ENCODE results near the gene FOXE1. TPM values are rescaled to one million over a fixed set of nuclear protein-coding genes. Genes with fewer than 3 reads are reported as not detected.

Gene FOXE1
- total RNA-seq, 1 donor, result not detected

DNA sequence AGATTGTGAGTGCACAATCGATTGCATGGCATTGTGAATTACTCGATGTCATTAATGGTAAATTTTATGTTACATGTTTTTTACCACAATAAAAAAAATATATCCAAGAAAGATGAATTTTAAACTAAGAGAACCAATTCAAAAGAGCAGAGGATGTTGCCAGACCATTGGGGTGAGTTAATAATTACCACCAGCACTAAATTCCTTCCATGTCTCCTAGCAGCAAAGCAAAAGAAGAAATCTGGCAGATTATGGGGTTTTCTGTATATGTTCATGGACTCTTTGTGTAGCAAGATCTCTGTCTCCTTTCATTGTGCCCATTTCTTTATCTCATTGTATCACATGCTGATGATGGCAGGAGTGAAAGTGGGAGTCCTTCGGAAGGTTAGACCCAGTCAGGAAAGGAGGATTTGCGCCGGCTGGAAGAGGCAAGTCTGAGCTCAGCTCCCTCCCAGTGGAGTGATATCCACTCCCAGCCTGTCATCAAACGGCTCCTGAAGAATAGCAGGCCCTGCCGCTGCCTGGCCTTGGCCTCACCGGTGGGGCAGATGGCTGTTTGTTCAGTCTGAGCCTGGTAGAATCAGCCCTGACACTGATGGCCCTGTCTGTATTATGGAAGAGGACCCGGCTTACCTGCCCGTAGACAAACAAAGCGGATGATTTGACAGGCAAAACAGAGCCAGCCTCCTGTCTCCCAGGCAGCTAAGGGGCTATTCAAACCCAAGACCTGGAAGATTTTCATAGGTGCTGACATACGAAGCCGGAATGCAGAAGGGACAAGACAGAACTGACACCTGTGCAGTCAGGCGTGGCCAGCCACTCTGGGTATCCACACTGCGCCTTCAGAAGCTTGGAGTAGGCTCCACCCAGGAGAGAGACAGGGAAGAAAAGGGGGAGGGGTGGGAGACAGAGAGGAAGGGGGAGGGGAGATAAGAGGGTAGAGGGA lies 21.9 kb upstream of the FOXE1 start:
- Histone ChIP-seq H3K79me2 (ENCODE audit: insufficient read depth, low read length) (no peaks in the 10 kb centered on the region), H3K9me3 (ENCODE audit: low read depth, low read length) (no peaks in the 10 kb centered on the region), H3K4me3 (ENCODE audit: insufficient read depth, low read length) (no peak overlapping the region), H4K20me1 (ENCODE audit: insufficient read depth, low read length) (no peaks in the 10 kb centered on the region), H3K4me2 (ENCODE audit: insufficient read depth, low read length) (no peak overlapping the region), H3K36me3 (ENCODE audit: insufficient read depth, low read length) (no peaks in the 10 kb centered on the region), H2AFZ (ENCODE audit: low read length) (no peak overlapping the region), H3K27ac (ENCODE audit: low read depth, low read length) (no peak overlapping the region), H3K27me3 (ENCODE audit: insufficient read depth, low read length) (peaks cover 74% of the 10 kb centered on the region), H3K4me1 (ENCODE audit: insufficient read depth, low read length) (no peaks in the 10 kb centered on the region)
- TF ChIP-seq, protein P1, sequence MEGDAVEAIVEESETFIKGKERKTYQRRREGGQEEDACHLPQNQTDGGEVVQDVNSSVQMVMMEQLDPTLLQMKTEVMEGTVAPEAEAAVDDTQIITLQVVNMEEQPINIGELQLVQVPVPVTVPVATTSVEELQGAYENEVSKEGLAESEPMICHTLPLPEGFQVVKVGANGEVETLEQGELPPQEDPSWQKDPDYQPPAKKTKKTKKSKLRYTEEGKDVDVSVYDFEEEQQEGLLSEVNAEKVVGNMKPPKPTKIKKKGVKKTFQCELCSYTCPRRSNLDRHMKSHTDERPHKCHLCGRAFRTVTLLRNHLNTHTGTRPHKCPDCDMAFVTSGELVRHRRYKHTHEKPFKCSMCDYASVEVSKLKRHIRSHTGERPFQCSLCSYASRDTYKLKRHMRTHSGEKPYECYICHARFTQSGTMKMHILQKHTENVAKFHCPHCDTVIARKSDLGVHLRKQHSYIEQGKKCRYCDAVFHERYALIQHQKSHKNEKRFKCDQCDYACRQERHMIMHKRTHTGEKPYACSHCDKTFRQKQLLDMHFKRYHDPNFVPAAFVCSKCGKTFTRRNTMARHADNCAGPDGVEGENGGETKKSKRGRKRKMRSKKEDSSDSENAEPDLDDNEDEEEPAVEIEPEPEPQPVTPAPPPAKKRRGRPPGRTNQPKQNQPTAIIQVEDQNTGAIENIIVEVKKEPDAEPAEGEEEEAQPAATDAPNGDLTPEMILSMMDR (IDR thresholded peaks at IDR 0.05; ENCODE audit: extremely low read depth, low read depth, low read length), result no peak
- no peak for DNase-seq (ENCODE audit: insufficient read length, low spot score, missing footprints)

DNA sequence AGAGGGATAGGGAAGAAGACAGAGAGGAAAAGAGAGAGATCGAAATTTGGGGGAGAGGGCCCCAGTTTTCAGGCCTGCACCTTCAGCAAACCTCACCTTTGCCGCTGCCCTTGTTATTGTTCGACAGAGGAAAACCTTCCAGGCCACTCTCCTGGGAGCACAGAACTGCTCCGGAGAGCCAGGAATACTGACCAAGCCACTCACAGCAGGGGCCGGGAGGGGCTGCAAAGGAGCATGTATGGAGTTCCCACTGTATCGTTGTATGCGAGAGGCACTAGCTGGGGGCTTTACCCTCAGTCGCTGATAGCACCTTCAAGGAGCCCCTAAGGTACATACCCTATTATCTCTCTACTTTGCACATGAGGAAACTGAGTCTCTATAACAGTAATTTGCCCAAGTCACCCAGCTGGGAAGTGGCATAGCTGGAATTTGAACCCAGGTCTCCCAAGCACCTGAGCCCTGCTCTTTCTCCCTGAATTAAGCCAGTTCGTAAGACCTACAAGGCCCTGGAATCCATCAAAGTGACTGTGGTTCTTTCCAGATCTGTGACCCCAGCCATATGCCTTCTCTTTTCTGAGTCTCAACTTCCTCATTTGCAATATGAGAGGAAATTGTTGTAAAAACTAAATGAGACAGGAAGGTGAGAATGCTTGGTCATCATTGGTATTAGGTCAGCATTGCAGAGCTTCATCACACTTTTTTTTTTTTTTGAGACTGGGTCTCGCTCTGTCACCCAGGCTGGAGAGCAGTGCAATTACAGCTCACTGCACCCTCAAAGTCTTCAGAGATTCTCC lies 21.0 kb upstream of the FOXE1 start:
- no peak overlapping the region for H3K4me3 ChIP-seq (ENCODE audit: insufficient read depth, low read length)
- no peaks in the 10 kb centered on the region for H4K20me1 ChIP-seq (ENCODE audit: insufficient read depth, low read length)
- no peaks in the 10 kb centered on the region for H3K9me3 ChIP-seq (ENCODE audit: low read depth, low read length)
- peaks cover 73% of the 10 kb centered on the region for H3K27me3 ChIP-seq (ENCODE audit: insufficient read depth, low read length)
- no peaks in the 10 kb centered on the region for H3K79me2 ChIP-seq (ENCODE audit: insufficient read depth, low read length)
- no peak overlapping the region for H2AFZ ChIP-seq (ENCODE audit: low read length)
- TF ChIP-seq, protein P1 (IDR thresholded peaks at IDR 0.05; ENCODE audit: extremely low read depth, low read depth, low read length), result no peak
- H3K4me1 ChIP-seq (ENCODE audit: insufficient read depth, low read length), result no peaks in the 10 kb centered on the region
- DNase-seq (ENCODE audit: insufficient read length, low spot score, missing footprints), result no peak
- no peak overlapping the region for H3K4me2 ChIP-seq (ENCODE audit: insufficient read depth, low read length)
- H3K36me3 ChIP-seq (ENCODE audit: insufficient read depth, low read length), result no peaks in the 10 kb centered on the region
- no peak overlapping the region for H3K27ac ChIP-seq (ENCODE audit: low read depth, low read length)

DNA sequence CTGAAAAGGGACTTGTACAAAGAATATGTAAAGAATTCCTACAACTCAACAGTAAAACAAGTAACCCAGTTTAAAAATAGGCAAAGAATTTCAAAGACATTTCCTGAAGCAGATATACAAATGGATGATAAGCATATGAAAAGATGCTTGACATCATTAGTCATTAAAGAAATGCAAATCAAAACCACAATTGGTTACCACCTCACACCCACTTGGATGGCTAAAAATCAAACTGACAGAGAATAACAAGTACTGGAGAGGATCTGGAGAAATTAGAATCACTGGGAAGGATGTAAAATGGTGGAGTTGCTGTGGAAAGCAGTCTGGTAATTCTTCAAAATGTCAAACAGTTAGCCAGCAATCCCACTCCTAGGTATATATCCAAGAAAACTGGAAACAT lies 12.5 kb upstream of the FOXE1 start:
- no peak for DNase-seq (ENCODE audit: insufficient read length, low spot score, missing footprints)
- no peaks in the 10 kb centered on the region for H3K79me2 ChIP-seq (ENCODE audit: insufficient read depth, low read length)
- no peak overlapping the region for H2AFZ ChIP-seq (ENCODE audit: low read length)

More for the DNA sequence above, 12.5 kb upstream of the FOXE1 start:
- no peaks in the 10 kb centered on the region for H3K9me3 ChIP-seq (ENCODE audit: low read depth, low read length)
- H3K27ac ChIP-seq (ENCODE audit: low read depth, low read length), result no peak overlapping the region
- H3K36me3 ChIP-seq (ENCODE audit: insufficient read depth, low read length), result no peaks in the 10 kb centered on the region
- H4K20me1 ChIP-seq (ENCODE audit: insufficient read depth, low read length), result no peaks in the 10 kb centered on the region
- H3K4me1 ChIP-seq (ENCODE audit: insufficient read depth, low read length), result no peaks in the 10 kb centered on the region
- H3K4me2 ChIP-seq (ENCODE audit: insufficient read depth, low read length), result no peak overlapping the region
- H3K4me3 ChIP-seq (ENCODE audit: insufficient read depth, low read length), result no peak overlapping the region
- H3K27me3 ChIP-seq (ENCODE audit: insufficient read depth, low read length), result peaks cover 42% of the 10 kb centered on the region
- TF ChIP-seq, protein P1 (IDR thresholded peaks at IDR 0.05; ENCODE audit: extremely low read depth, low read depth, low read length), result no peak
